HCT116 (cell line): ENCODE results near the gene ZNF224.

Experiments used
- CBX3 ChIP-seq: IDR thresholded peaks from 2 replicates; pipeline ENCODE4 v1.6.1; 2012; ENCODE audit warnings: low read depth
- POLR2A ChIP-seq: IDR thresholded peaks from 2 replicates; pipeline ENCODE4 v1.7.0; 2011; ENCODE audit warnings: borderline replicate concordance; ENCODE audit not compliant: insufficient read depth, insufficient read length; ENCODE audit errors: extremely low read depth
- POLR2AphosphoS5 ChIP-seq: IDR thresholded peaks from 2 replicates; pipeline ENCODE4 v1.6.1; 2011; ENCODE audit warnings: mild to moderate bottlenecking, low read depth, low read length, moderate library complexity
- SIN3A ChIP-seq: IDR thresholded peaks from 2 replicates; pipeline ENCODE4 v1.6.1; 2012; ENCODE audit warnings: low read depth
- SP1 ChIP-seq: IDR thresholded peaks from 2 replicates; pipeline ENCODE4 v1.6.1; 2012; ENCODE audit warnings: low read depth
- TF ChIP-seq, protein P1 (sequence below), 3 experiments: fragments of 200-600 bp in 1 of 3; sonication (generic) in 1 of 3; IDR thresholded peaks in 2 of 3; conservative IDR thresholded peaks in 1 of 3; 2 replicates each; pipeline ENCODE4 v1.5.1; 2012 to 2017; ENCODE audit warnings: low read depth in 2 of 3, low read length in 2 of 3, antibody characterized with exemption in 1 of 3, borderline replicate concordance in 1 of 3, control low read depth in 1 of 3, mild to moderate bottlenecking in 1 of 3, mixed read lengths in 1 of 3, mixed run types in 1 of 3, moderate library complexity in 1 of 3; ENCODE audit not compliant: insufficient read depth in 1 of 3

GRCh38 chr19:44076325-44076724 lies 17.8 kb upstream of the ZNF224 start:
- TF ChIP-seq POLR2AphosphoS5 = no peak
- TF ChIP-seq, protein P1, sequence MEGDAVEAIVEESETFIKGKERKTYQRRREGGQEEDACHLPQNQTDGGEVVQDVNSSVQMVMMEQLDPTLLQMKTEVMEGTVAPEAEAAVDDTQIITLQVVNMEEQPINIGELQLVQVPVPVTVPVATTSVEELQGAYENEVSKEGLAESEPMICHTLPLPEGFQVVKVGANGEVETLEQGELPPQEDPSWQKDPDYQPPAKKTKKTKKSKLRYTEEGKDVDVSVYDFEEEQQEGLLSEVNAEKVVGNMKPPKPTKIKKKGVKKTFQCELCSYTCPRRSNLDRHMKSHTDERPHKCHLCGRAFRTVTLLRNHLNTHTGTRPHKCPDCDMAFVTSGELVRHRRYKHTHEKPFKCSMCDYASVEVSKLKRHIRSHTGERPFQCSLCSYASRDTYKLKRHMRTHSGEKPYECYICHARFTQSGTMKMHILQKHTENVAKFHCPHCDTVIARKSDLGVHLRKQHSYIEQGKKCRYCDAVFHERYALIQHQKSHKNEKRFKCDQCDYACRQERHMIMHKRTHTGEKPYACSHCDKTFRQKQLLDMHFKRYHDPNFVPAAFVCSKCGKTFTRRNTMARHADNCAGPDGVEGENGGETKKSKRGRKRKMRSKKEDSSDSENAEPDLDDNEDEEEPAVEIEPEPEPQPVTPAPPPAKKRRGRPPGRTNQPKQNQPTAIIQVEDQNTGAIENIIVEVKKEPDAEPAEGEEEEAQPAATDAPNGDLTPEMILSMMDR (IDR thresholded peaks at IDR 0.05 in 2 of 3, conservative IDR thresholded peaks at IDR 0.05 in 1 of 3; ENCODE audit: borderline replicate concordance in 1 of 3, insufficient read depth in 1 of 3, low read depth in 2 of 3, low read length in 2 of 3) = no peak
- no peak for TF ChIP-seq SIN3A
- TF ChIP-seq SP1 = no peak
- no peak for TF ChIP-seq POLR2A
- no peak for TF ChIP-seq CBX3
